H1 (cell line): ENCODE results near the gene SV2C. TPM values are rescaled to one million over a fixed set of nuclear protein-coding genes. Genes with fewer than 3 reads are reported as not detected.

Experiments used
- HDAC2 ChIP-seq, 2 experiments: fragments of 300-600 bp in 1 of 2; sonication (generic) in 1 of 2; IDR thresholded peaks; 2 replicates each; pipeline ENCODE4 v1.6.1; 2011 to 2012; ENCODE audit warnings: low read depth in 2 of 2, low read length in 2 of 2, mild to moderate bottlenecking in 2 of 2, moderate library complexity in 2 of 2, borderline replicate concordance in 1 of 2, inconsistent platforms in 1 of 2
- KDM4A ChIP-seq: IDR thresholded peaks from one replicate; pipeline ENCODE4 v1.7.1; 2012; ENCODE audit warnings: low read depth, mild to moderate bottlenecking, moderate library complexity, low read length, inconsistent platforms; ENCODE audit not compliant: severe bottlenecking
- RNF2 ChIP-seq: fragments of 200-900, 300-1000 bp; sonication (generic); IDR thresholded peaks from 2 replicates; pipeline ENCODE4 v1.7.1; 2016; ENCODE audit warnings: borderline replicate concordance, low read depth, mild to moderate bottlenecking, antibody characterized with exemption, low read length; ENCODE audit not compliant: poor library complexity, severe bottlenecking; ENCODE audit errors: missing control alignments
- SIX5 ChIP-seq: IDR thresholded peaks from 2 replicates; pipeline ENCODE4 v1.6.1; 2011; ENCODE audit warnings: mild to moderate bottlenecking, low read depth, low read length
- SUZ12 ChIP-seq: fragments of 200-600 bp; sonication (generic); IDR thresholded peaks from 2 replicates; pipeline ENCODE4 v1.6.1; 2012; ENCODE audit warnings: mild to moderate bottlenecking, inconsistent platforms, low read length, moderate library complexity, mixed read lengths
- polyA plus RNA-seq, 7 experiments: library from polyadenylated mRNA; depleted of rRNA in 3 of 7; stranded (reverse) in 5 of 7; unstranded in 2 of 7; fragments of >200 nt in 5 of 7; fragments of 200-250 nt in 2 of 7; gene quantifications; 1 replicate in 5 of 7; 2 replicates in 1 of 7; 4 replicates in 1 of 7; pipeline versions ENCODE4 v1.2.1 to v1.2.3, GENCODE V29; 2011 to 2013; ENCODE audit warnings: missing spikeins in 2 of 7, mixed read lengths in 2 of 7
- total RNA-seq: library from RNA; stranded (reverse); fragmentation: NEBNext Ultra II Directional; extraction: Animal tissue kit (Norgen Biotek cat#: 25700); gene quantifications from 2 replicates; pipeline ENCODE4 v1.2.1, GENCODE V29; 2021
- TF ChIP-seq, protein P1 (sequence below): IDR thresholded peaks from 2 replicates; pipeline ENCODE4 v1.6.1; 2012; ENCODE audit warnings: inconsistent platforms
- TF ChIP-seq, protein P2 (sequence below): IDR thresholded peaks from 2 replicates; pipeline ENCODE4 v1.6.1; 2011; ENCODE audit warnings: low read length, improper control_type of control experiment
- TF ChIP-seq, protein P3 (sequence below), 3 experiments: IDR thresholded peaks; 1 replicate in 2 of 3; 2 replicates in 1 of 3; pipeline versions ENCODE4 v1.5.1 to v1.6.1; 2011; ENCODE audit warnings: low read length in 3 of 3, mild to moderate bottlenecking in 3 of 3, inconsistent platforms in 2 of 3, low read depth in 1 of 3, moderate library complexity in 1 of 3; ENCODE audit not compliant: insufficient read depth in 1 of 3; ENCODE audit errors: control extremely low read depth in 1 of 3

SV2C gene
- total and polyA plus RNA-seq, 2 of the 8 experiments (the other 6 are each of a cell fraction or from before 2014, with no cell fraction given), result 0.08 to 0.24 TPM

DNA sequence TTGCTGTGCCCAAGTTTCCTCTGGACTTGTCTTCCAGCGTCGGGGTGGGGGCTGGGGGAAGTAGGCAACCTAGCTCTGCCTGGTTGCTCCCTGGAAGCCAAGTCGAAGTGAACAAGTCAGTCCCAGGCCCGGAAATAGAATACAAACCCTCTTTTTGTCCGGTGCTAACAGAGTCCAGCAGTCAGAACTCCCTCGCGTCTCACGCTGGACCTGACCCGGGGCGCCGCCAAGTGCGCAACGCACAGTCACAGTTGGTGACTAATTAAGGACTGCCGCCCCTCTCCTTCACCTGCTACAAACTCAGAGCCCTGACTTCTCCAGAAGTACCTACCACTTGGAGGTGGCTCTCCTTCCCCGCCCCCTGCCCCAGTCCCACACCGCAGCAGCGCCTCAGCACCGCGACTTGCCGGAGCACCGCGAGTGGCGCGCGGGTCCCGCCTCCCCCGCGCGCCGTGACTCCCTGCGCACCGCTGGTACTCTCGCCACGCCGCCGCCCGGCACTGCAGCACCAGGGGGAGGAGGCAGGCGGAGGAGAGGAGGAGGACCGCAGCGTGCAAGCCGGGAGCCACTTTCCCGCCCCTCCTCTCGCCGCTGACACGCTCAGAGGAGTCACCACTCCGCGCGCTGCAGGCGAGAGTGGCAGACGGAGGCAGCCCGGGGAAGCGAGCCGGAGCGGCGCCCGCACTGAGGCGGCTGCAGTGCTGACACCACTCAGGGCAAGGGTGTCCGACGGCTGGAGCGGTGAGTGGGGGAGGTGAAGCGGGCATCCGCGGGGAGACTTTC, at the start of gene SV2C (continued):
- TF ChIP-seq, protein P1, sequence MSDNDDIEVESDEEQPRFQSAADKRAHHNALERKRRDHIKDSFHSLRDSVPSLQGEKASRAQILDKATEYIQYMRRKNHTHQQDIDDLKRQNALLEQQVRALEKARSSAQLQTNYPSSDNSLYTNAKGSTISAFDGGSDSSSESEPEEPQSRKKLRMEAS, result peak; percentile 22; the same call in 1 of the 2 replicates
- peak; percentile 72 for TF ChIP-seq SUZ12
- TF ChIP-seq, protein P2, sequence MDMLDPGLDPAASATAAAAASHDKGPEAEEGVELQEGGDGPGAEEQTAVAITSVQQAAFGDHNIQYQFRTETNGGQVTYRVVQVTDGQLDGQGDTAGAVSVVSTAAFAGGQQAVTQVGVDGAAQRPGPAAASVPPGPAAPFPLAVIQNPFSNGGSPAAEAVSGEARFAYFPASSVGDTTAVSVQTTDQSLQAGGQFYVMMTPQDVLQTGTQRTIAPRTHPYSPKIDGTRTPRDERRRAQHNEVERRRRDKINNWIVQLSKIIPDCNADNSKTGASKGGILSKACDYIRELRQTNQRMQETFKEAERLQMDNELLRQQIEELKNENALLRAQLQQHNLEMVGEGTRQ, result no peak
- TF ChIP-seq, protein P3, sequence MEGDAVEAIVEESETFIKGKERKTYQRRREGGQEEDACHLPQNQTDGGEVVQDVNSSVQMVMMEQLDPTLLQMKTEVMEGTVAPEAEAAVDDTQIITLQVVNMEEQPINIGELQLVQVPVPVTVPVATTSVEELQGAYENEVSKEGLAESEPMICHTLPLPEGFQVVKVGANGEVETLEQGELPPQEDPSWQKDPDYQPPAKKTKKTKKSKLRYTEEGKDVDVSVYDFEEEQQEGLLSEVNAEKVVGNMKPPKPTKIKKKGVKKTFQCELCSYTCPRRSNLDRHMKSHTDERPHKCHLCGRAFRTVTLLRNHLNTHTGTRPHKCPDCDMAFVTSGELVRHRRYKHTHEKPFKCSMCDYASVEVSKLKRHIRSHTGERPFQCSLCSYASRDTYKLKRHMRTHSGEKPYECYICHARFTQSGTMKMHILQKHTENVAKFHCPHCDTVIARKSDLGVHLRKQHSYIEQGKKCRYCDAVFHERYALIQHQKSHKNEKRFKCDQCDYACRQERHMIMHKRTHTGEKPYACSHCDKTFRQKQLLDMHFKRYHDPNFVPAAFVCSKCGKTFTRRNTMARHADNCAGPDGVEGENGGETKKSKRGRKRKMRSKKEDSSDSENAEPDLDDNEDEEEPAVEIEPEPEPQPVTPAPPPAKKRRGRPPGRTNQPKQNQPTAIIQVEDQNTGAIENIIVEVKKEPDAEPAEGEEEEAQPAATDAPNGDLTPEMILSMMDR (IDR thresholded peaks at IDR 0.05; ENCODE audit: control extremely low read depth in 1 of 3, insufficient read depth in 1 of 3, low read depth in 1 of 3, low read length in 3 of 3), result no peak
- peak; percentile 29 for TF ChIP-seq RNF2
- peak in 1 of 2 experiments; percentile 80; a peak in 1 of 4 replicates for TF ChIP-seq HDAC2 (IDR thresholded peaks at IDR 0.05; ENCODE audit: borderline replicate concordance in 1 of 2, low read depth in 2 of 2, low read length in 2 of 2)
- TF ChIP-seq SIX5, result no peak
- TF ChIP-seq KDM4A, result peak; percentile 54
- TF ChIP-seq, all 59 proteins: peak for 6
